HG02623 (cell line): ENCODE measurements around the gene GPATCH2.
"Not testable (repeated sequence)": the region's sequence is repeated elsewhere in the genome, so short reads cannot be mapped to it uniquely, and the experiment has no call there.

Experiments used
- ATAC-seq: cut with Tn5 transposase; IDR thresholded peaks from one replicate; pipeline ENCODE4 v1.9.1; 2021; ENCODE audit warnings: moderate library complexity; ENCODE audit not compliant: unreplicated experiment

Gene GPATCH2

GRCh38 chr1:217456261-217456660 lies 174.6 kb downstream of the GPATCH2 start:
- no peak for ATAC-seq

GRCh38 chr1:217453816-217454215 lies 177.1 kb downstream of the GPATCH2 start:
- no peak for ATAC-seq

- no peak for ATAC-seq
These were observed 181.5 kb downstream of the GPATCH2 start for GRCh38 chr1:217449370-217449769.

GRCh38 chr1:217443845-217444244 lies 187.0 kb downstream of the GPATCH2 start:
- ATAC-seq: no peak

- ATAC-seq: no peak
These were observed 193.5 kb downstream of the GPATCH2 start for GRCh38 chr1:217437376-217437775.

- no peak for ATAC-seq
These were observed 195.7 kb downstream of the GPATCH2 start for GRCh38 chr1:217435204-217435603.

- no peak for ATAC-seq
These were observed 197.2 kb downstream of the GPATCH2 start for GRCh38 chr1:217433664-217434063.

- no peak for ATAC-seq
These were observed 198.6 kb downstream of the GPATCH2 start for GRCh38 chr1:217432339-217432738.

GRCh38 chr1:217431395-217431794 lies 199.5 kb downstream of the GPATCH2 start:
- ATAC-seq: no peak

- no peak for ATAC-seq
These were observed 205.5 kb downstream of the GPATCH2 start for GRCh38 chr1:217425422-217425821.

GRCh38 chr1:217419194-217419551 lies 211.7 kb downstream of the GPATCH2 start:
- ATAC-seq: no peak

- ATAC-seq: no peak
These were observed 212.4 kb downstream of the GPATCH2 start for GRCh38 chr1:217418269-217419193.

- no peak for ATAC-seq
These were observed 213.5 kb downstream of the GPATCH2 start for GRCh38 chr1:217417363-217417762.

- no peak for ATAC-seq
These were observed 223.3 kb downstream of the GPATCH2 start for GRCh38 chr1:217407534-217408001.

GRCh38 chr1:217403026-217403720 lies 227.7 kb downstream of the GPATCH2 start:
- ATAC-seq: no peak

- ATAC-seq: no peak
These were observed 228.6 kb downstream of the GPATCH2 start for GRCh38 chr1:217402301-217402700.

- ATAC-seq: no peak
These were observed 237.0 kb downstream of the GPATCH2 start for GRCh38 chr1:217393896-217394295.

- ATAC-seq: no peak
These were observed 238.4 kb downstream of the GPATCH2 start for GRCh38 chr1:217392441-217392840.

- ATAC-seq: no peak
These were observed 241.0 kb downstream of the GPATCH2 start for GRCh38 chr1:217389895-217390294.

- no peak for ATAC-seq
These were observed 242.3 kb downstream of the GPATCH2 start for GRCh38 chr1:217388522-217389065.

GRCh38 chr1:217381773-217382172 lies 249.1 kb downstream of the GPATCH2 start:
- ATAC-seq: not testable (repeated sequence)

GRCh38 chr1:217379804-217380203 lies 251.1 kb downstream of the GPATCH2 start:
- not testable (repeated sequence) for ATAC-seq
